OCI-LY7 (cell line): Measurements from ENCODE around the gene RPL7L1. TPM values are rescaled to one million over a fixed set of nuclear protein-coding genes. Genes with fewer than 3 reads are reported as not detected.
A peak's percentile ranks its signal among the peaks of the same experiment; 100 is the strongest.

Experiments used
- Bru-seq: library from RNA; stranded (reverse); fragments of 400-500 nt; gene quantifications from one replicate; lab custom pipeline; 2021; lab: Mats Ljungman, UMichigan
- BruChase-seq, 2 experiments: library from RNA; stranded (reverse); fragments of 400-500 nt; gene quantifications; one replicate each; lab custom pipeline; 2021; lab: Mats Ljungman, UMichigan
- BruUV-seq: library from RNA; stranded (reverse); fragments of 400-500 nt; replicated peaks from 2 replicates; lab custom pipeline; 2021; lab: Mats Ljungman, UMichigan
- CTCF ChIA-PET: fragments of 300-600 bp; sonication (Branson Sonifier 250); formaldehyde crosslinking; loops from one replicate; lab custom pipeline; 2022; ENCODE audit warnings: antibody characterized with exemption; ENCODE audit not compliant: unreplicated experiment; lab: Charles Lee
- POLR2A ChIA-PET: fragments of 300-600 bp; sonication (Branson Sonifier 250); formaldehyde crosslinking; loops from one replicate; lab custom pipeline; 2022; ENCODE audit warnings: antibody characterized with exemption; lab: Charles Lee
- DNase-seq: peaks from one replicate; pipeline ENCODE4 v3.0.0-alpha.2; 2015; ENCODE audit warnings: low spot score
- H2AFZ ChIP-seq: fragments of 200-600 bp; sonication (generic), shearing (Covaris generic); 2 replicates; pipeline ENCODE4 v1.6.1; 2014; ENCODE audit warnings: mild to moderate bottlenecking, antibody characterized with exemption, low read length, moderate library complexity
- H3K27ac ChIP-seq: fragments of 200-600 bp; sonication (generic); 2 replicates; pipeline ENCODE4 v1.5.1; 2014; ENCODE audit warnings: mixed run types, low read depth, mild to moderate bottlenecking, moderate library complexity, low read length, inconsistent platforms; ENCODE audit not compliant: poor library complexity, severe bottlenecking
- H3K36me3 ChIP-seq: fragments of 200-600 bp; sonication (generic); 2 replicates; pipeline ENCODE4 v1.6.1; 2014; ENCODE audit warnings: mild to moderate bottlenecking, antibody characterized with exemption, low read length, moderate library complexity, mixed read lengths; ENCODE audit not compliant: insufficient read depth
- H3K4me1 ChIP-seq: fragments of 200-600 bp; sonication (generic); 2 replicates; pipeline ENCODE4 v1.5.1; 2014; ENCODE audit warnings: mild to moderate bottlenecking, low read length; ENCODE audit not compliant: insufficient read depth, poor library complexity, severe bottlenecking
- H3K4me2 ChIP-seq: fragments of 200-600 bp; sonication (generic); 2 replicates; pipeline ENCODE4 v1.6.1; 2014; ENCODE audit warnings: mild to moderate bottlenecking, low read length
- H3K4me3 ChIP-seq: fragments of 200-600 bp; sonication (generic); 2 replicates; pipeline ENCODE4 v1.5.1; 2014; ENCODE audit warnings: mild to moderate bottlenecking, low read depth, low read length; ENCODE audit not compliant: poor library complexity, severe bottlenecking
- H3K79me2 ChIP-seq: fragments of 200-600 bp; sonication (generic); 2 replicates; pipeline ENCODE4 v1.6.1; 2016; ENCODE audit warnings: low read depth, mild to moderate bottlenecking, low read length, moderate library complexity, mixed read lengths; ENCODE audit not compliant: insufficient read depth
- H3K9me2 ChIP-seq: fragments of 200-600 bp; sonication (generic); 2 replicates; pipeline ENCODE4 v1.6.1; 2016; ENCODE audit warnings: mild to moderate bottlenecking, low read length, mixed read lengths; ENCODE audit not compliant: insufficient read depth
- H3K9me3 ChIP-seq: fragments of 200-600 bp; sonication (generic); 2 replicates; pipeline ENCODE4 v1.6.1; 2014; ENCODE audit warnings: mild to moderate bottlenecking, mixed run types, low read length, mixed read lengths
- H4K20me1 ChIP-seq: fragments of 200-600 bp; sonication (generic); 2 replicates; pipeline ENCODE4 v1.6.1; 2014; ENCODE audit warnings: mild to moderate bottlenecking, antibody characterized with exemption, low read length, moderate library complexity, mixed read lengths; ENCODE audit not compliant: insufficient read depth
- EZH2phosphoT487 ChIP-seq: fragments of 200-600 bp; sonication (generic); IDR thresholded peaks from 2 replicates; pipeline ENCODE4 v1.6.1; 2018; ENCODE audit warnings: low read depth, borderline replicate concordance, mild to moderate bottlenecking, mixed run types, antibody characterized with exemption, low read length, moderate library complexity, mixed read lengths
- intact Hi-C: fragments of 100-400 bp; cut with micrococcal nuclease; formaldehyde crosslinking; loops from one replicate; pipeline ENCODE4 v1.10.0; 2022; ENCODE audit not compliant: unreplicated experiment
- long read RNA-seq: library from polyadenylated mRNA; stranded (forward); transcript quantifications from one replicate; pipeline ENCODE4 v2.0.0, GENCODE V29; 2022
- total RNA-seq, 2 experiments: library from RNA; depleted of rRNA in 1 of 2; stranded (reverse); fragments of >200 nt in 1 of 2; shearing (Covaris generic) in 1 of 2; gene quantifications; 2 replicates each; pipeline ENCODE4 v1.2.3, GENCODE V29; 2014 to 2022
- TF ChIP-seq, protein P1 (sequence below): fragments of 200-600 bp; sonication (generic); conservative IDR thresholded peaks from 2 replicates; pipeline ENCODE4 v1.5.1; 2014; ENCODE audit warnings: mild to moderate bottlenecking, antibody characterized with exemption, low read length, moderate library complexity, mixed read lengths

The RPL7L1 gene
- 83.2 and 101 TPM in 2 replicates for total RNA-seq (2014; rRNA removed; shearing (Covaris generic))
- total RNA-seq (2022) = 109 and 123 TPM in 2 replicates
- Bru-seq, nascent RNA = percentile 95 among the genes with signal in this experiment
- percentile 96 among the genes with signal in this experiment for BruChase-seq, experiment 1, labeled RNA remaining after a 6-hour chase
- BruChase-seq, experiment 2, labeled RNA remaining after a 2-hour chase = percentile 98 among the genes with signal in this experiment
- long read RNA-seq, full-length matches to known transcripts = 58 of 101 reads
- long read RNA-seq, partial matches to known transcripts = 21 of 101 reads
- long read RNA-seq, other reads (novel, unspliced or antisense) = 22 of 101 reads

DNA sequence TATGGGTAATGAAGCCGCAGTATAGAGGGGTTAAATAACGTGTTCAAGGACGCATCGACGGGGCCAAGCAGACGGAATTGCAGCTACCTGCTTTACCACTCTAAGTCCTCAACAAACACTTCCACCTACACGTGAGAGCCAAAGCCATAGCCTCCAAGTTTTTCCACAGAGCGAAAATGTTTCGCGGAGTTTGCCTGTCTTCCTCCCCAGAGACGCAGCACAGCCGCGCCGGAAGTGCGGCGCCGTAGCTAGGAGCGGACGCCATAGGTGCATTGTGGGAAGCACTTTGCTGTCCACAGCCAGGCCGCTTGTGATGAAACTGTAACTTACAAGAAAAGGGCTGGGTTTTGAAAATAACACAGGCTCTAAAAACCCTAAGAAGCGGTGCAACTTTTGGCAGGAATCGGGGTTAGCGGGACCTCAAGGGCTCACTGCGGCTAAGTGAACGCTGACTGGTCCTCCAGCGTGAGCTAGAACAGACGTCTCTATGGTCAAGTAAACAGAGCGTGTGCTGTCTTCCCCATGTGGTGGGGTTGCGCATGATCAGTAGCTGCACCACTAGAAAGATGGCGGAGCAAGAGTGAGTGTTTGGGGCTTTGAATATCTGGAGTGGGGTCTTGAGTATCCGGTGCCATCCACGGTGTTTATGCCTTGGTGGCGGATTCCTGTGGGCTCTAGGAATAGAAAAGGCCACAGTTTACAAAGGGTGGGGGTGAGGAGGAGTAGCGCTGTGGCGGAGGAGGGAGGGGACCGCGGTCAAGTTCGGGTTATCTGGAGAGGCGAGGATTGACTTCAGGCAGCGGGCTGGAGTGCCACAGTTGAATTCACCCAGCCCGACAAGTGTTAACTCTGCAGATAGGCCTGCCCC is at the start of gene RPL7L1:
TSS of gene RPL7L1 (plus strand) at position 245 of the 868 bp plus-strand sequence. CDS start at position 540, 295 bp downstream.
- peaks cover 45% of the 10 kb centered on the region for H3K79me2 ChIP-seq
- TSS peak; percentile 98 for BruUV-seq
- TF ChIP-seq EZH2phosphoT487 = no peak
- TF ChIP-seq, protein P1, sequence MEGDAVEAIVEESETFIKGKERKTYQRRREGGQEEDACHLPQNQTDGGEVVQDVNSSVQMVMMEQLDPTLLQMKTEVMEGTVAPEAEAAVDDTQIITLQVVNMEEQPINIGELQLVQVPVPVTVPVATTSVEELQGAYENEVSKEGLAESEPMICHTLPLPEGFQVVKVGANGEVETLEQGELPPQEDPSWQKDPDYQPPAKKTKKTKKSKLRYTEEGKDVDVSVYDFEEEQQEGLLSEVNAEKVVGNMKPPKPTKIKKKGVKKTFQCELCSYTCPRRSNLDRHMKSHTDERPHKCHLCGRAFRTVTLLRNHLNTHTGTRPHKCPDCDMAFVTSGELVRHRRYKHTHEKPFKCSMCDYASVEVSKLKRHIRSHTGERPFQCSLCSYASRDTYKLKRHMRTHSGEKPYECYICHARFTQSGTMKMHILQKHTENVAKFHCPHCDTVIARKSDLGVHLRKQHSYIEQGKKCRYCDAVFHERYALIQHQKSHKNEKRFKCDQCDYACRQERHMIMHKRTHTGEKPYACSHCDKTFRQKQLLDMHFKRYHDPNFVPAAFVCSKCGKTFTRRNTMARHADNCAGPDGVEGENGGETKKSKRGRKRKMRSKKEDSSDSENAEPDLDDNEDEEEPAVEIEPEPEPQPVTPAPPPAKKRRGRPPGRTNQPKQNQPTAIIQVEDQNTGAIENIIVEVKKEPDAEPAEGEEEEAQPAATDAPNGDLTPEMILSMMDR = no peak
- H3K27ac ChIP-seq = peak within 1 kb of the TSS; percentile 75
- peak; percentile 92 for DNase-seq
- H4K20me1 ChIP-seq = 0 out of 2 replicates have a peak, but pooled peaks cover 6% of the 10 kb centered on the region
- H3K36me3 ChIP-seq = peaks cover 37% of the 10 kb centered on the region
- CTCF ChIA-PET = interaction anchor here (0.6 to 1.0 kb wide), 5 partner anchors 97 to 1020 kb away, joined by 3 to 11 read pairs (median 3); no protein-coding TSS in a partner anchor
- peak within 1 kb of the TSS; percentile 80 for H3K4me2 ChIP-seq
- peaks cover 18% of the 10 kb centered on the region for H3K4me1 ChIP-seq
- H2AFZ ChIP-seq = peak within 1 kb of the TSS; percentile 91
- peak within 1 kb of the TSS; percentile 79 for H3K4me3 ChIP-seq
- H3K9me2 ChIP-seq = no peaks in the 10 kb centered on the region
- POLR2A ChIA-PET = interaction anchor here (0.6 to 1.6 kb wide), 12 partner anchors 8 to 316 kb away, joined by 3 to 7 read pairs (median 4); partner anchors contain the start of gene UBR2
- intact Hi-C loops = loop anchor here (1.0 to 5.0 kb wide), 3 partner anchors 97 to 317 kb away; partner anchors contain the start of genes BICRAL, TBCC and UBR2
- no peaks in the 10 kb centered on the region for H3K9me3 ChIP-seq

DNA sequence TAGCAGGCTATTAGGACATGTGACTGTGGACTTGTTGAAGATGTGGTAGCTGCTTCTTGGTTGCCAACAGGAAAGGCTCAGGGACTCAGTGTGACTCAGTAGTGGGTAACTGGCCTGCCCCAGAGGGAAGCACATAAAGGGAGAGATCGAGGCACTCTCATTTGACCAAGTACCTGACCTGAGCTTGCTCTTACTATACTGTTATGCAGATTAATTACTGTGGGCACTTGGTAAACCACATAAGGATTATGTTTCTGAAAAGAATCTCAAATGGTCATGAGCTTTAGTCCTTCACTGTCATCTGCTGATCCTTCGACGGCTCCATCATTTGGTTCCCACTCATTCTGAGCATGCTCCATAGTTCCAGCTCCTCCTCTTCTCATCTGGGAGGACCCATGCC is 48.2 kb upstream of the RPL7L1 start:
- Histone ChIP-seq H3K4me1 (no peaks in the 10 kb centered on the region), H3K27ac (no peak overlapping the region), H3K9me3 (no peaks in the 10 kb centered on the region), H3K9me2 (no peaks in the 10 kb centered on the region), H3K4me2 (no peak overlapping the region), H3K79me2 (0 out of 2 replicates have a peak, but pooled peaks cover 4% of the 10 kb centered on the region), H4K20me1 (no peaks in the 10 kb centered on the region), H3K4me3 (no peak overlapping the region), H3K36me3 (peaks cover 79% of the 10 kb centered on the region), H2AFZ (no peak overlapping the region)
- CTCF ChIA-PET = no interaction called here
- TF ChIP-seq EZH2phosphoT487 = no peak
- TF ChIP-seq, protein P1 = no peak
- intact Hi-C loops = no loop called here
- no peak for DNase-seq
- BruUV-seq = no TSS peak
- POLR2A ChIA-PET = interaction anchor here (0.6 to 1.2 kb wide), 6 partner anchors 10 to 193 kb away, joined by 3 to 4 read pairs (median 3); no protein-coding TSS in a partner anchor
